Fibroblast of pulmonary artery (primary cell): Measurements from ENCODE around the gene RANBP3L.
A peak's percentile ranks its signal among the peaks of the same experiment; 100 is the strongest.

Experiments
- DNase-seq: peaks from one replicate; pipeline ENCODE4 v3.0.0-alpha.2; 2010; ENCODE audit warnings: low read depth
- H3K4me3 ChIP-seq: replicated peaks from 2 replicates; pipeline ENCODE4 v1.5.1; 2011; ENCODE audit warnings: low read depth, mild to moderate bottlenecking, control low read depth, low read length, moderate library complexity
- CTCF ChIP-seq: IDR thresholded peaks from 2 replicates; pipeline ENCODE4 v1.5.1; 2011; ENCODE audit warnings: mild to moderate bottlenecking, control low read depth, low read length, inconsistent platforms; ENCODE audit errors: missing control alignments

RANBP3L gene

GRCh38 chr5:36242534-36243485 is 58.9 kb downstream of the RANBP3L start:
- DNase-seq = no peak
- H3K4me3 ChIP-seq = peak overlapping the region; percentile 77
- no peak for TF ChIP-seq CTCF

- H3K4me3 ChIP-seq = peak within 1 kb of the TSS; percentile 77
- TF ChIP-seq CTCF = peak; percentile 58
- peak; percentile 97 for DNase-seq
Measured at GRCh38 chr5:36241631-36242533, 59.8 kb downstream of the RANBP3L start, which contains the start of gene NADK2. Gene NADK2, minus strand, starts transcription at chr5:36241925. Its CDS starts 127 bp downstream, at chr5:36241798.

- peak overlapping the region; percentile 77 for H3K4me3 ChIP-seq
- TF ChIP-seq CTCF = no peak
- DNase-seq = peak; percentile 68
Measured at GRCh38 chr5:36240779-36241630, 60.7 kb downstream of the RANBP3L start.

- TF ChIP-seq CTCF = no peak
- no peak for DNase-seq
- peak overlapping the region; percentile 5 for H3K4me3 ChIP-seq
Measured at GRCh38 chr5:36239370-36240293, 62.1 kb downstream of the RANBP3L start.

- no peak for TF ChIP-seq CTCF
- DNase-seq = no peak
- no peak overlapping the region for H3K4me3 ChIP-seq
Measured at GRCh38 chr5:36238502-36239295, 63.0 kb downstream of the RANBP3L start.
